ENCODE measurements around the gene PLD2. TPM values are rescaled to one million over a fixed set of nuclear protein-coding genes. Genes with fewer than 3 reads are reported as not detected.

The PLD2 gene
- total and polyA plus RNA-seq, 9 of the 15 experiments (the other 6 are each of a cell fraction or from before 2014, with no cell fraction given): 0.20 to 7.5 (median 3.3) TPM

DNA sequence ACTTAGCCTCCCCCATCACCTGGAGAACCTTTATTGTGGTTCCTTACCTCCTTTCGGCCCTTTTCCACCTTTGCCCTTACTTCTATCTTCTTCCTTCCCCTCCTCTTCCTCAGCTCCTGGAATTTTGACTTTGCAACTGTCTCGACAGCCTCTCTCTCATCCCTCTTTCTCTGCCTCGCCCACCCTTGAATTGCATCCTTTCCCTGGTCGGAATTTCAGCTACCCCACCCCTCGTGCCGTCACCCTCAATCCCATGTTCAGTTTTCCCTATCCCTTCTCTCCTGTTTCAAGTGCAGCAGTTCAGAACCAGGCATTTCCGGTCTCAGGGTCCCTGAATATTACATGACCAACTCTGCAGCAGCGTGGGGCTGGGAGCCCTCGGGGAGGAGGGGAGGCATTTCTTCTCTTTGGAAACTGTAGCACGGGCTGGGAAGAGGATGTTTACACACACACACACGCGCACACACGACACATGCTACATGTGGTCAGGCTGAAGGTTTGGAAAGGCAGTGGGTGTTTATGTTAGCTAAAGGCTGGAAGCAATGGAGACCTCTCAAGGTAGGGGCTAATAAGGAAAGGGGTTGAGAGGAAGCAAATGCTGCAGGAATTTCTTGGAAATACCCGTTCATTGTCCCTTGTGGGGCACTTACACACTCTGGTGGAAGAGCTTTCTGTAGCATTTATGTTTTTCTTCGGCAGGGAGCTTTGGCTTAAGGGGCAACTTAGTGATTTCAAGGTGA, 27.2 kb downstream of the PLD2 start (continued):
- TF ChIP-seq, protein P1, sequence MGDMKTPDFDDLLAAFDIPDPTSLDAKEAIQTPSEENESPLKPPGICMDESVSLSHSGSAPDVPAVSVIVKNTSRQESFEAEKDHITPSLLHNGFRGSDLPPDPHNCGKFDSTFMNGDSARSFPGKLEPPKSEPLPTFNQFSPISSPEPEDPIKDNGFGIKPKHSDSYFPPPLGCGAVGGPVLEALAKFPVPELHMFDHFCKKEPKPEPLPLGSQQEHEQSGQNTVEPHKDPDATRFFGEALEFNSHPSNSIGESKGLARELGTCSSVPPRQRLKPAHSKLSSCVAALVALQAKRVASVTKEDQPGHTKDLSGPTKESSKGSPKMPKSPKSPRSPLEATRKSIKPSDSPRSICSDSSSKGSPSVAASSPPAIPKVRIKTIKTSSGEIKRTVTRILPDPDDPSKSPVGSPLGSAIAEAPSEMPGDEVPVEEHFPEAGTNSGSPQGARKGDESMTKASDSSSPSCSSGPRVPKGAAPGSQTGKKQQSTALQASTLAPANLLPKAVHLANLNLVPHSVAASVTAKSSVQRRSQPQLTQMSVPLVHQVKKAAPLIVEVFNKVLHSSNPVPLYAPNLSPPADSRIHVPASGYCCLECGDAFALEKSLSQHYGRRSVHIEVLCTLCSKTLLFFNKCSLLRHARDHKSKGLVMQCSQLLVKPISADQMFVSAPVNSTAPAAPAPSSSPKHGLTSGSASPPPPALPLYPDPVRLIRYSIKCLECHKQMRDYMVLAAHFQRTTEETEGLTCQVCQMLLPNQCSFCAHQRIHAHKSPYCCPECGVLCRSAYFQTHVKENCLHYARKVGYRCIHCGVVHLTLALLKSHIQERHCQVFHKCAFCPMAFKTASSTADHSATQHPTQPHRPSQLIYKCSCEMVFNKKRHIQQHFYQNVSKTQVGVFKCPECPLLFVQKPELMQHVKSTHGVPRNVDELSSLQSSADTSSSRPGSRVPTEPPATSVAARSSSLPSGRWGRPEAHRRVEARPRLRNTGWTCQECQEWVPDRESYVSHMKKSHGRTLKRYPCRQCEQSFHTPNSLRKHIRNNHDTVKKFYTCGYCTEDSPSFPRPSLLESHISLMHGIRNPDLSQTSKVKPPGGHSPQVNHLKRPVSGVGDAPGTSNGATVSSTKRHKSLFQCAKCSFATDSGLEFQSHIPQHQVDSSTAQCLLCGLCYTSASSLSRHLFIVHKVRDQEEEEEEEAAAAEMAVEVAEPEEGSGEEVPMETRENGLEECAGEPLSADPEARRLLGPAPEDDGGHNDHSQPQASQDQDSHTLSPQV (IDR thresholded peaks at IDR 0.05): no peak
- TF ChIP-seq, protein P2, sequence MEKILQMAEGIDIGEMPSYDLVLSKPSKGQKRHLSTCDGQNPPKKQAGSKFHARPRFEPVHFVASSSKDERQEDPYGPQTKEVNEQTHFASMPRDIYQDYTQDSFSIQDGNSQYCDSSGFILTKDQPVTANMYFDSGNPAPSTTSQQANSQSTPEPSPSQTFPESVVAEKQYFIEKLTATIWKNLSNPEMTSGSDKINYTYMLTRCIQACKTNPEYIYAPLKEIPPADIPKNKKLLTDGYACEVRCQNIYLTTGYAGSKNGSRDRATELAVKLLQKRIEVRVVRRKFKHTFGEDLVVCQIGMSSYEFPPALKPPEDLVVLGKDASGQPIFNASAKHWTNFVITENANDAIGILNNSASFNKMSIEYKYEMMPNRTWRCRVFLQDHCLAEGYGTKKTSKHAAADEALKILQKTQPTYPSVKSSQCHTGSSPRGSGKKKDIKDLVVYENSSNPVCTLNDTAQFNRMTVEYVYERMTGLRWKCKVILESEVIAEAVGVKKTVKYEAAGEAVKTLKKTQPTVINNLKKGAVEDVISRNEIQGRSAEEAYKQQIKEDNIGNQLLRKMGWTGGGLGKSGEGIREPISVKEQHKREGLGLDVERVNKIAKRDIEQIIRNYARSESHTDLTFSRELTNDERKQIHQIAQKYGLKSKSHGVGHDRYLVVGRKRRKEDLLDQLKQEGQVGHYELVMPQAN (IDR thresholded peaks at IDR 0.05; ENCODE audit: borderline replicate concordance): peak; percentile 39; the same call in 1 of the 2 replicates
- TF ChIP-seq AFF4 (CRISPR knock-in tag; IDR thresholded peaks at IDR 0.05) (0 out of 2 replicates have a peak, but pooled peaks have one; percentile 76), ZBTB40 (IDR thresholded peaks at IDR 0.05) (peak; percentile 61), ZBTB40 (CRISPR knock-in tag; IDR thresholded peaks at IDR 0.05) (no peak), RAD51 (IDR thresholded peaks at IDR 0.05; ENCODE audit: borderline replicate concordance, low read depth) (no peak)
